ENCODE data around the gene SCARB2.

GRCh38 chr4:76192236-76192635 lies 21.4 kb downstream of the SCARB2 start:
- TF ChIP-seq, protein P1, sequence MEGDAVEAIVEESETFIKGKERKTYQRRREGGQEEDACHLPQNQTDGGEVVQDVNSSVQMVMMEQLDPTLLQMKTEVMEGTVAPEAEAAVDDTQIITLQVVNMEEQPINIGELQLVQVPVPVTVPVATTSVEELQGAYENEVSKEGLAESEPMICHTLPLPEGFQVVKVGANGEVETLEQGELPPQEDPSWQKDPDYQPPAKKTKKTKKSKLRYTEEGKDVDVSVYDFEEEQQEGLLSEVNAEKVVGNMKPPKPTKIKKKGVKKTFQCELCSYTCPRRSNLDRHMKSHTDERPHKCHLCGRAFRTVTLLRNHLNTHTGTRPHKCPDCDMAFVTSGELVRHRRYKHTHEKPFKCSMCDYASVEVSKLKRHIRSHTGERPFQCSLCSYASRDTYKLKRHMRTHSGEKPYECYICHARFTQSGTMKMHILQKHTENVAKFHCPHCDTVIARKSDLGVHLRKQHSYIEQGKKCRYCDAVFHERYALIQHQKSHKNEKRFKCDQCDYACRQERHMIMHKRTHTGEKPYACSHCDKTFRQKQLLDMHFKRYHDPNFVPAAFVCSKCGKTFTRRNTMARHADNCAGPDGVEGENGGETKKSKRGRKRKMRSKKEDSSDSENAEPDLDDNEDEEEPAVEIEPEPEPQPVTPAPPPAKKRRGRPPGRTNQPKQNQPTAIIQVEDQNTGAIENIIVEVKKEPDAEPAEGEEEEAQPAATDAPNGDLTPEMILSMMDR (IDR thresholded peaks at IDR 0.05) = no peak
- no peak for TF ChIP-seq POLR2A (IDR thresholded peaks at IDR 0.05)

All from heart left ventricle (tissue), 13 donors.